IMR-90 (cell line): ENCODE measurements around the gene TUBGCP2.

Source experiments
- CTCF ChIP-seq: conservative IDR thresholded peaks from 2 replicates; pipeline ENCODE4 v1.5.1; 2012; ENCODE audit warnings: mild to moderate bottlenecking, low read depth, low read length, improper control_type of control experiment
- MAFK ChIP-seq: IDR thresholded peaks from 2 replicates; pipeline ENCODE4 v1.6.1; 2012; ENCODE audit warnings: low read depth, low read length, improper control_type of control experiment
- POLR2A ChIP-seq: IDR thresholded peaks from 2 replicates; pipeline ENCODE4 v1.6.1; 2012; ENCODE audit warnings: mild to moderate bottlenecking, low read depth, low read length
- RFX5 ChIP-seq: IDR thresholded peaks from 2 replicates; pipeline ENCODE4 v1.8.0; 2012; ENCODE audit warnings: low read depth, mild to moderate bottlenecking, low read length, moderate library complexity
- SMC3 ChIP-seq: fragments of 150-350 bp; IDR thresholded peaks from 2 replicates; pipeline ENCODE4 v1.6.1; 2016; ENCODE audit warnings: low read depth, mild to moderate bottlenecking, antibody characterized with exemption, low read length, moderate library complexity
- USF2 ChIP-seq: fragments of 150-350 bp; IDR thresholded peaks from 2 replicates; pipeline ENCODE4 v1.6.1; 2017; ENCODE audit warnings: mild to moderate bottlenecking, antibody characterized with exemption, low read length, low read depth

GRCh38 chr10:133241501-133242205 lies 67.0 kb downstream of the TUBGCP2 start:
- no peak for TF ChIP-seq RFX5
- TF ChIP-seq CTCF = no peak
- TF ChIP-seq MAFK = no peak
- no peak for TF ChIP-seq USF2
- no peak for TF ChIP-seq POLR2A
- TF ChIP-seq SMC3 = no peak
